ENCODE results near the gene ZNF697. TPM values are rescaled to one million over a fixed set of nuclear protein-coding genes. Genes with fewer than 3 reads are reported as not detected.

ZNF697 gene
- total RNA-seq, 4 donors from 2014 or later, result 2.3 to 5.4 (median 3.6) TPM

DNA sequence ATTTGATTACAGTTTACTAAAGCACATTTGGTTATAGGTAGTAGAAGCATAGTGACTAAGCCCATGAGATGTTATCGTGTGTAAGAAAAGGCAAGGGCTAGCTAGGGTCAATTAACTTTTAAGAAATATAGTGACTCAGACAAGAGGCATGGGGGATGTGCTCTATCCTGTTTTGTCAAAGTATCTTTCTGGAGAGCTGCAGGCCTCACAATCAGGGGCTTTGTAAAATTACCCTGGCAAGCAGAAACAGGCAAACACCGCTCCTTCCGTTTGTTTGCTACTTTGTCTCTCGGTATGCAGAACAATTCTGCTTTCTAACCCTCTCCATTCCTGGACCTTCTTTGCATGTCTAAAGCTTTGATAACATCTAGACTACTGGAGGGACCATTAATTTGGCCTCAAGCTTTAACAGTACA lies 26.1 kb upstream of the ZNF697 start:
- DNase-seq (ENCODE audit: low spot score in 2 of 2), result no peak
- TF ChIP-seq, protein P1, sequence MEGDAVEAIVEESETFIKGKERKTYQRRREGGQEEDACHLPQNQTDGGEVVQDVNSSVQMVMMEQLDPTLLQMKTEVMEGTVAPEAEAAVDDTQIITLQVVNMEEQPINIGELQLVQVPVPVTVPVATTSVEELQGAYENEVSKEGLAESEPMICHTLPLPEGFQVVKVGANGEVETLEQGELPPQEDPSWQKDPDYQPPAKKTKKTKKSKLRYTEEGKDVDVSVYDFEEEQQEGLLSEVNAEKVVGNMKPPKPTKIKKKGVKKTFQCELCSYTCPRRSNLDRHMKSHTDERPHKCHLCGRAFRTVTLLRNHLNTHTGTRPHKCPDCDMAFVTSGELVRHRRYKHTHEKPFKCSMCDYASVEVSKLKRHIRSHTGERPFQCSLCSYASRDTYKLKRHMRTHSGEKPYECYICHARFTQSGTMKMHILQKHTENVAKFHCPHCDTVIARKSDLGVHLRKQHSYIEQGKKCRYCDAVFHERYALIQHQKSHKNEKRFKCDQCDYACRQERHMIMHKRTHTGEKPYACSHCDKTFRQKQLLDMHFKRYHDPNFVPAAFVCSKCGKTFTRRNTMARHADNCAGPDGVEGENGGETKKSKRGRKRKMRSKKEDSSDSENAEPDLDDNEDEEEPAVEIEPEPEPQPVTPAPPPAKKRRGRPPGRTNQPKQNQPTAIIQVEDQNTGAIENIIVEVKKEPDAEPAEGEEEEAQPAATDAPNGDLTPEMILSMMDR (IDR thresholded peaks at IDR 0.05), result no peak
- no peak for TF ChIP-seq POLR2A (IDR thresholded peaks at IDR 0.05)
- no peak overlapping the region for H3K4me3 ChIP-seq (ENCODE audit: low read depth, poor library complexity, severe bottlenecking)
- intact Hi-C loops (cut with DNase I; ENCODE audit: low total_unique reads), result no loop called here
- WGBS, 2 donors, result 37 to 71% methylated on average over 4 of the region's 4 CpGs

DNA sequence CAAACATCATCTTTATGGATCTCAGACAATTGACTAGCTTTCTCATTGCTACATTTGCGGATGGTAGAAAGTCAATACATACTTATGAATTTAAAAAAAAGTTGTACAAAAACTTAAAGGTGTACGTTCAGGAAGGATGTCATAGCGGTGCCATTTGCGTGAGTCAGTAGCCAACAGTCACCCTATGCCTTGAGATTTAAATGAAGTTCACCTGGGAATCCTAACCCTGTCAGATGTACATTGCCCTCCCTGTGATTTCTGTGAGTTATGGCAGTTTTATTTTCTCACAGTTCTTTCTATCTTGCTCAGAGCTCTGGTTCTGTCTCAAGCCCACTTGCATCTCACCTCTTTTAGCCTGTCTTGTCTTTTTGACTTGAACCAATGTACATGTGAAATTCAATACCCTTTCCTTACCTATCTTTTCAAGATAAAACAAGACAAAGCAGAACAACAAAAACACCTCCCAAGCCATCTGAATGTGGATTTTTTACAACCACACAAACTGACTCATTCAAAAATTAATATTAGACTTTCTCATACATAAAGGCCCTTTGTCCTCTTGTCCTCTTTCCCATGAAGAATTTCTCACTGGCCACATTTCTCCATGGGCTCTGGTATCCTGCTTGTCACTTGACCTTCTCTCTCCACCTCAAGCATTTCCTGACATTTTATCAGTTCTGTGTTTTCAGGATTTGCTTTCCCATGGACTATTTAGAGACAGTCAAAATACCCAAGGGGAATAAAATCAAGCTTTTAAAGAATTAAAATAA lies 25.3 kb upstream of the ZNF697 start:
- TF ChIP-seq, protein P1 (IDR thresholded peaks at IDR 0.05), result no peak
- TF ChIP-seq POLR2A (IDR thresholded peaks at IDR 0.05), result no peak
- intact Hi-C loops (cut with DNase I; ENCODE audit: low total_unique reads), result no loop called here
- WGBS, 2 donors, result 92 to 96% methylated on average over 4 of the region's 4 CpGs
- DNase-seq (ENCODE audit: low spot score in 2 of 2), result no peak
- no peak overlapping the region for H3K4me3 ChIP-seq (ENCODE audit: low read depth, poor library complexity, severe bottlenecking)

DNA sequence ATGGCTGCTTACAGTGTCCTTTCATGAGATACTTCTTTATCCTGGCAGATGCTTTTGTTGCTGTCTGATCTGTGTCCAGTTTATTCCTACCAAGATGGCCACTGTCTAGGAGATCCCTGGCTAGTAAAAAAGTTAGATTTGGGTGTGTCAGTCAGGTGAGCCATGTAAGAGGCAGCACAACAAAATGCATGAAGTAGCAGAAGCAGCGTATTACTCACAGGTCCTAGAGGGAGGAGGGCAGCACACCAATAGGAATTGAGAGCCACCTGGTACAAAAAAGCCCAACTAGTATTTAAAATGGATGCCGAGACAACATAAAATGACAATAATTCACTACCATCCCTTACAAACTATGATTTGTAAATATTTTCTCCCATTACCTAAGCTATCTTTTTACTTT lies 22.8 kb upstream of the ZNF697 start:
- intact Hi-C loops (cut with DNase I; ENCODE audit: low total_unique reads), result no loop called here
- 93 to 95% methylated on average over 2 of the region's 2 CpGs for WGBS, 2 donors
- no peak for DNase-seq (ENCODE audit: low spot score in 2 of 2)
- TF ChIP-seq POLR2A (IDR thresholded peaks at IDR 0.05), result no peak
- TF ChIP-seq, protein P1 (IDR thresholded peaks at IDR 0.05), result no peak
- no peak overlapping the region for H3K4me3 ChIP-seq (ENCODE audit: low read depth, poor library complexity, severe bottlenecking)

DNA sequence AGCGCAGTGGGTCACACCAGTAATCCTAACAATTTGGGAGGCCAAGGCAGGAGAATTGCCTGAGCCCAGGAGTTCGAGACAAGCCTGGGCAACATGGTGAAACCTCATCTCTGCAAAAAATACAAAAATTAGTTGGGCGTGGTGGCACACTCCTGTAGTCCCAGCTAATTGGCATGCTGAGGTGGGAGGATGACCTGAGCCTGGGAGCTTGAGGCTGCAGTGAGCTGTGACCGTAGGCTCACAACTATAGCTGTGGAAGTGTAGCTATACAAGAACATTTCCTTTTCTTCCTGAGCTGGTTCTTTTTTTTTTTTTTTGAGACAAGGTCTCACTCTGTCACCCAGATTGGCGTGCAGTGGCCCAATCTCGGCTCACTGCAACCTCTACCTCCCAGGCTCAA lies 19.1 kb upstream of the ZNF697 start:
- TF ChIP-seq, protein P1 (IDR thresholded peaks at IDR 0.05), result no peak
- no peak for TF ChIP-seq POLR2A (IDR thresholded peaks at IDR 0.05)
- intact Hi-C loops (cut with DNase I; ENCODE audit: low total_unique reads), result no loop called here
- WGBS, 2 donors, result 92 to 96% methylated on average over 6 of the region's 6 CpGs
- DNase-seq (ENCODE audit: low spot score in 2 of 2), result no peak
- H3K4me3 ChIP-seq (ENCODE audit: low read depth, poor library complexity, severe bottlenecking), result no peak overlapping the region

DNA sequence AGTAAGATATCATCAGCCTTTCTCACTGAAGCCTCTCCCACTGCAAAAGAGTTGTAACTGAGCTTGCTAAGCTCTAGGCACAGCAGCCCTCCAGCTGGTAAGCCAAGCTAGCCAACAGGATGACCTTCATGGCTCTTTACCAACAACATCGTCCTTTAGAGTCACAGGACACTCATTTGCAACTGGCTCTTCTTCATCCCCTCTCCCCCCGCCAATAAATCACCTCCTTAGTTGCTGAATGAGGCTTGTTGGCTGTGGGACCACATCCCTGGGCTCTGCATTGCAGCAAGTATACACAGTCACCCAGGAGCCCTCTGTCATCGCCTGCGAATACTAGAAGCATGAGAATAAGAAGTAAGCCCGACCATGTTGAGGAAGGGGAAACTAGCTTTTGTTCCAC lies 16.0 kb upstream of the ZNF697 start:
- intact Hi-C loops (cut with DNase I; ENCODE audit: low total_unique reads), result no loop called here
- no peak for TF ChIP-seq POLR2A (IDR thresholded peaks at IDR 0.05)
- TF ChIP-seq, protein P1 (IDR thresholded peaks at IDR 0.05), result no peak
- no peak for DNase-seq (ENCODE audit: low spot score in 2 of 2)
- 78 to 83% methylated on average over 5 of the region's 5 CpGs for WGBS, 2 donors
- no peak overlapping the region for H3K4me3 ChIP-seq (ENCODE audit: low read depth, poor library complexity, severe bottlenecking)

DNA sequence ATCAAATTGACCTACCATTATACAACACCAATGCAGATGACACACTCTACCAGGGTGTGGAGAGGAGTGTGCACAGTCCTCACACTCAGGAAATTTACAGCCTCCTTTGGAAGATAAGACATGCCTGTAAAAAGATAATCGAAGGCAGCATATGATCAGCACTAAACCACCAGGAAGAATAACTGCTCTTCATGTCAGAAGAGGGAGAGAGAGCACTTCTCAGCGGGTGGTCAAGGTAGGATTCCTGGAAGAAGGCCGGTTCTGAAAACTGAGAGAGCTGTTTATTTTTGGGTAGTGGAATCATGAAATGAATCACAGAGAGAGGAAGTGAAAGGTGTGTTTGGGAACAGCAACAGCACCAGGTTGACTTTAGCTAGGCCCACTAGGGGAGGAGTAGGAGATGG lies 14.0 kb upstream of the ZNF697 start:
- no peak for DNase-seq (ENCODE audit: low spot score in 2 of 2)
- 79 to 80% methylated on average over 3 of the region's 3 CpGs for WGBS, 2 donors
- intact Hi-C loops (cut with DNase I; ENCODE audit: low total_unique reads), result loop anchor here (2.0 kb wide), 1 partner anchor 43 kb away; no protein-coding TSS in a partner anchor

More for the DNA sequence above, 14.0 kb upstream of the ZNF697 start:
- H3K4me3 ChIP-seq (ENCODE audit: low read depth, poor library complexity, severe bottlenecking), result no peak overlapping the region
- TF ChIP-seq, protein P1 (IDR thresholded peaks at IDR 0.05), result no peak
- no peak for TF ChIP-seq POLR2A (IDR thresholded peaks at IDR 0.05)

Measured in lower leg skin (tissue), 4 donors.